Cardiac muscle cell (in vitro differentiated cells and primary cell): ENCODE measurements around the gene OSBP2. TPM values are rescaled to one million over a fixed set of nuclear protein-coding genes. Genes with fewer than 3 reads are reported as not detected.
A peak's percentile ranks its signal among the peaks of the same experiment; 100 is the strongest.

Source experiments
- DNase-seq, 2 donors: peaks; one replicate each; pipeline versions ENCODE4 v3.0.0 to v3.0.0-alpha.2; 2010 to 2017; ENCODE audit warnings: low read depth in 1 of 2, low spot score in 1 of 2
- H3K27ac ChIP-seq: fragments of 200-600 bp; sonication (generic); 2 replicates; pipeline ENCODE4 v1.5.1; 2016
- H3K27me3 ChIP-seq: fragments of 200-600 bp; sonication (generic); 2 replicates; pipeline ENCODE4 v1.6.0; 2016; ENCODE audit warnings: control low read depth
- H3K36me3 ChIP-seq: fragments of 200-600 bp; sonication (generic); 2 replicates; pipeline ENCODE4 v1.5.1; 2016; ENCODE audit warnings: control low read depth
- H3K4me1 ChIP-seq: fragments of 200-600 bp; sonication (generic); 2 replicates; pipeline ENCODE4 v1.8.1; 2017; ENCODE audit warnings: low read depth, mild to moderate bottlenecking, mixed run types
- H3K4me3 ChIP-seq: fragments of 200-600 bp; sonication (generic); 2 replicates; pipeline ENCODE4 v1.5.1; 2016; ENCODE audit warnings: mild to moderate bottlenecking
- H3K9me3 ChIP-seq: fragments of 200-600 bp; sonication (generic); 2 replicates; pipeline ENCODE4 v1.5.1; 2017; ENCODE audit warnings: low read depth, mild to moderate bottlenecking, control low read depth
- CTCF ChIP-seq: IDR thresholded peaks from 2 replicates; pipeline ENCODE4 v1.5.1; 2012; ENCODE audit warnings: low read depth, mild to moderate bottlenecking, low read length
- polyA plus RNA-seq: library from polyadenylated mRNA; unstranded; fragments of >200 nt; fragmentation: Nextera tagmentation; extraction: Ambion mirVana; gene quantifications from 2 replicates; pipeline ENCODE4 v1.2.1, GENCODE V29; 2016
- total RNA-seq: library from RNA; depleted of rRNA; stranded (reverse); fragments of >200 nt; gene quantifications from 2 replicates; pipeline ENCODE4 v1.2.3, GENCODE V29; 2016

The OSBP2 gene
- total and polyA plus RNA-seq, 2 experiments from 2014 or later, result 19.4 to 32.5 TPM

- peak overlapping the region; percentile 47 for H3K27ac ChIP-seq
- DNase-seq, result no peak
- no peak overlapping the region for H3K4me3 ChIP-seq
- no peaks in the 10 kb centered on the region for H3K27me3 ChIP-seq
- no peaks in the 10 kb centered on the region for H3K36me3 ChIP-seq
- H3K4me1 ChIP-seq, result peaks cover 34% of the 10 kb centered on the region
- no peaks in the 10 kb centered on the region for H3K9me3 ChIP-seq
- no peak for TF ChIP-seq CTCF
Observed at GRCh38 chr22:30879415-30879797, 184.7 kb downstream of the OSBP2 start.

- H3K9me3 ChIP-seq, result no peaks in the 10 kb centered on the region
- no peaks in the 10 kb centered on the region for H3K36me3 ChIP-seq
- H3K4me3 ChIP-seq, result no peak overlapping the region
- H3K27me3 ChIP-seq, result no peaks in the 10 kb centered on the region
- H3K4me1 ChIP-seq, result peaks cover 34% of the 10 kb centered on the region
- peak overlapping the region; percentile 47 for H3K27ac ChIP-seq
- DNase-seq, result no peak
- TF ChIP-seq CTCF, result no peak
Observed at GRCh38 chr22:30880181-30880601, 185.5 kb downstream of the OSBP2 start.

GRCh38 chr22:30880847-30881246, 186.2 kb downstream of the OSBP2 start:
- H3K9me3 ChIP-seq, result no peaks in the 10 kb centered on the region
- no peak overlapping the region for H3K4me3 ChIP-seq
- H3K4me1 ChIP-seq, result peaks cover 34% of the 10 kb centered on the region
- peak overlapping the region; percentile 62 for H3K27ac ChIP-seq
- DNase-seq, result no peak
- no peak for TF ChIP-seq CTCF
- H3K27me3 ChIP-seq, result no peaks in the 10 kb centered on the region
- H3K36me3 ChIP-seq, result no peaks in the 10 kb centered on the region

- peak; percentile 13 to 81 for DNase-seq
- peak overlapping the region; percentile 62 for H3K27ac ChIP-seq
- no peak for TF ChIP-seq CTCF
- no peak overlapping the region for H3K4me3 ChIP-seq
- no peaks in the 10 kb centered on the region for H3K36me3 ChIP-seq
- no peaks in the 10 kb centered on the region for H3K9me3 ChIP-seq
- no peaks in the 10 kb centered on the region for H3K27me3 ChIP-seq
- peaks cover 34% of the 10 kb centered on the region for H3K4me1 ChIP-seq
Observed at GRCh38 chr22:30881361-30882183, 186.9 kb downstream of the OSBP2 start.

GRCh38 chr22:30882184-30882717, 187.6 kb downstream of the OSBP2 start:
- H3K27ac ChIP-seq, result peak overlapping the region; percentile 62
- no peak for TF ChIP-seq CTCF
- H3K27me3 ChIP-seq, result no peaks in the 10 kb centered on the region
- no peaks in the 10 kb centered on the region for H3K36me3 ChIP-seq
- H3K4me1 ChIP-seq, result peaks cover 34% of the 10 kb centered on the region
- no peak for DNase-seq
- H3K9me3 ChIP-seq, result no peaks in the 10 kb centered on the region
- no peak overlapping the region for H3K4me3 ChIP-seq
